B cell (primary cell): ENCODE data around the gene FUT3. TPM values are rescaled to one million over a fixed set of nuclear protein-coding genes. Genes with fewer than 3 reads are reported as not detected.

Experiments used
- ATAC-seq: fragments of 200-7000 bp; cut with Tn5 transposase; one replicate; pipeline ENCODE4 v1.10.0; 2021; ENCODE audit warnings: low read depth, mild to moderate bottlenecking, moderate number of reproducible peaks, moderate library complexity
- CTCF ChIA-PET: fragments of 350-600 bp; sonication (Branson Sonifier 250); formaldehyde crosslinking; loops from one replicate; lab custom pipeline; 2021; ENCODE audit warnings: antibody characterized with exemption, inconsistent platforms; lab: Charles Lee
- POLR2A ChIA-PET: fragments of 350-600 bp; sonication (Branson Sonifier 250); formaldehyde crosslinking; loops from one replicate; lab custom pipeline; 2021; ENCODE audit warnings: antibody characterized with exemption; lab: Charles Lee
- DNase-seq: peaks from one replicate; pipeline ENCODE4 v3.0.0; 2013
- H2AFZ ChIP-seq: 2 replicates; pipeline ENCODE4 v1.6.1; 2012; ENCODE audit warnings: mild to moderate bottlenecking, low read depth, low read length; ENCODE audit not compliant: insufficient read depth, poor library complexity, severe bottlenecking
- H3K27ac ChIP-seq, 2 donors: 1 replicate in 1 of 2; 2 replicates in 1 of 2; pipeline ENCODE4 v1.5.1; 2012 to 2013; ENCODE audit warnings: low read length in 2 of 2, mild to moderate bottlenecking in 2 of 2, moderate library complexity in 1 of 2
- H3K27me3 ChIP-seq, 4 experiments: fragments of 200-600 bp in 1 of 4; sonication (generic) in 1 of 4; replicated peaks in 1 of 4; 1 replicate in 2 of 4; 2 replicates in 2 of 4; pipeline versions ENCODE4 v1.6.1 to v1.7.0; 2013 to 2016; ENCODE audit warnings: low read length in 3 of 4, mild to moderate bottlenecking in 2 of 4, mixed read lengths in 1 of 4, moderate library complexity in 1 of 4; ENCODE audit not compliant: insufficient read depth in 4 of 4, control insufficient read depth in 3 of 4; ENCODE audit errors: control extremely low read depth in 1 of 4
- H3K36me3 ChIP-seq, 2 experiments: replicated peaks in 1 of 2; 1 replicate in 1 of 2; 2 replicates in 1 of 2; pipeline versions ENCODE4 v1.6.1 to v1.7.1; 2013; ENCODE audit warnings: low read length in 1 of 2; ENCODE audit not compliant: insufficient read depth in 2 of 2, control insufficient read depth in 1 of 2; ENCODE audit errors: control extremely low read depth in 1 of 2, extremely low read depth in 1 of 2
- H3K4me1 ChIP-seq, 2 donors: fragments of 200-600 bp in 1 of 2; sonication (generic) in 1 of 2; 1 replicate in 1 of 2; 2 replicates in 1 of 2; pipeline versions ENCODE4 v1.5.1 to v1.6.1; 2013 to 2017; ENCODE audit warnings: low read length in 2 of 2; ENCODE audit not compliant: control insufficient read depth in 2 of 2, insufficient read depth in 2 of 2
- H3K4me2 ChIP-seq: replicated peaks from 2 replicates; pipeline ENCODE3; 2012; ENCODE audit warnings: mild to moderate bottlenecking, low read depth, low read length; ENCODE audit not compliant: poor library complexity, severe bottlenecking
- H3K4me3 ChIP-seq, 5 experiments: fragments of 200-600 bp in 1 of 5; sonication (generic) in 1 of 5; 1 replicate in 3 of 5; 2 replicates in 2 of 5; pipeline versions ENCODE4 v1.5.1 to v1.7.0; 2011 to 2016; ENCODE audit warnings: low read length in 4 of 5, mild to moderate bottlenecking in 4 of 5, low read depth in 2 of 5, control low read depth in 1 of 5, moderate library complexity in 1 of 5; ENCODE audit not compliant: insufficient read depth in 1 of 5; ENCODE audit errors: control extremely low read depth in 1 of 5, extremely low read depth in 1 of 5
- H3K79me2 ChIP-seq: fragments of 200-600 bp; sonication (generic); one replicate; pipeline ENCODE4 v1.6.0; 2016; ENCODE audit warnings: low read length; ENCODE audit not compliant: control insufficient read depth, insufficient read depth
- H3K9ac ChIP-seq: fragments of 200-600 bp; sonication (generic); 2 replicates; pipeline ENCODE4 v1.6.1; 2017; ENCODE audit warnings: mild to moderate bottlenecking, low read length, moderate library complexity
- H3K9me3 ChIP-seq, 3 donors: one replicate each; pipeline versions ENCODE4 v1.6.1 to v1.7.1; 2013; ENCODE audit warnings: low read length in 2 of 3; ENCODE audit not compliant: control insufficient read depth in 2 of 3, insufficient read depth in 1 of 3; ENCODE audit errors: control extremely low read depth in 1 of 3
- H4K20me1 ChIP-seq: 2 replicates; pipeline ENCODE4 v1.6.0; 2012; ENCODE audit warnings: mild to moderate bottlenecking, low read length; ENCODE audit not compliant: insufficient read depth, control insufficient read depth, poor library complexity, severe bottlenecking
- H3K27ac Mint-ChIP-seq: one replicate; pipeline ENCODE4 v1.8.0; 2021; ENCODE audit warnings: mixed read lengths
- H3K27me3 Mint-ChIP-seq: one replicate; pipeline ENCODE4 v1.8.0; 2021; ENCODE audit warnings: mixed read lengths
- H3K4me1 Mint-ChIP-seq: one replicate; pipeline ENCODE4 v1.8.0; 2021; ENCODE audit warnings: mixed read lengths
- H3K4me3 Mint-ChIP-seq: one replicate; pipeline ENCODE4 v1.8.0; 2021; ENCODE audit warnings: mixed read lengths
- H3K9me3 Mint-ChIP-seq: one replicate; pipeline ENCODE4 v1.8.0; 2022; ENCODE audit warnings: mixed read lengths; ENCODE audit not compliant: insufficient read depth
- CTCF ChIP-seq: fragments of 200-600 bp; IDR thresholded peaks from one replicate; pipeline ENCODE4 v1.8.0; 2022; ENCODE audit warnings: antibody characterized with exemption, mild to moderate bottlenecking
- EZH2 ChIP-seq: IDR thresholded peaks from 2 replicates; pipeline ENCODE4 v1.6.1; 2012; ENCODE audit warnings: borderline replicate concordance, low read depth, mild to moderate bottlenecking, moderate library complexity, low read length; ENCODE audit not compliant: insufficient read depth, poor library complexity, severe bottlenecking
- WGBS: methylation state at CpG from one replicate; pipeline ENCODE4 v1.1.5; 2013; ENCODE audit warnings: missing lambda C conversion rate; ENCODE audit not compliant: insufficient coverage; 5-methylcytosine and 5-hydroxymethylcytosine counted together
- intact Hi-C: fragments of 100-400 bp; cut with micrococcal nuclease; formaldehyde crosslinking; loops from one replicate; pipeline ENCODE4 v1.10.0; 2022
- polyA plus RNA-seq: library from polyadenylated mRNA; depleted of rRNA; stranded (reverse); fragments of >200 nt; gene quantifications from 2 replicates; pipeline ENCODE4 v1.2.3, GENCODE V29; 2012
- total RNA-seq, 2 donors: library from RNA; stranded (reverse); fragments of 120-200 nt in 1 of 2; gene quantifications; 1 replicate in 1 of 2; 2 replicates in 1 of 2; pipeline versions ENCODE4 v1.2.3 to v1.2.4, GENCODE V29; 2013 to 2022

The FUT3 gene
- total and polyA plus RNA-seq, 2 donors (not counting 1 experiment from before 2014, with no cell fraction given): not detected

GRCh38 chr19:5808120-5808816 lies 43.0 kb downstream of the FUT3 start:
- Mint-ChIP-seq H3K9me3 (no peaks in the 10 kb centered on the region), H3K4me3 (no peak overlapping the region), H3K27ac (no peak overlapping the region), H3K27me3 (peaks cover 5% of the 10 kb centered on the region), H3K4me1 (peaks cover 14% of the 10 kb centered on the region)
- H3K27ac ChIP-seq: no peak overlapping the region
- TF ChIP-seq EZH2 (no peak), CTCF (no peak)
- no peak overlapping the region for H3K4me3 ChIP-seq
- intact Hi-C loops: loop anchor here (5.0 kb wide), 1 partner anchor 99 kb away; no protein-coding TSS in a partner anchor
- H3K27me3 ChIP-seq: peaks cover 0 to 22% (median 10%) of the 10 kb centered on the region in 4 experiments
- no peak for DNase-seq
- no peak overlapping the region for H3K9ac ChIP-seq
- H3K9me3 ChIP-seq: peaks cover 0 to 25% (median 0%) of the 10 kb centered on the region in 3 donors
- H3K4me2 ChIP-seq: no peak overlapping the region
- no peak overlapping the region for H2AFZ ChIP-seq
- ATAC-seq: no peak
- WGBS: 77% methylated on average over 19 of the region's 21 CpGs
- H3K79me2 ChIP-seq: no peaks in the 10 kb centered on the region
- POLR2A ChIA-PET: interaction anchor here (0.6 to 0.7 kb wide), 3 partner anchors 17 to 1068 kb away, joined by 3 to 5 read pairs (median 3); partner anchors contain the start of gene DUS3L
- H3K4me1 ChIP-seq: peaks cover 15 to 21% of the 10 kb centered on the region in 2 donors
- CTCF ChIA-PET: interaction anchor here (2.0 kb wide), 1 partner anchor 14 kb away, joined by 6 read pairs; no protein-coding TSS in a partner anchor
- no peaks in the 10 kb centered on the region for H4K20me1 ChIP-seq
- H3K36me3 ChIP-seq: no peaks in the 10 kb centered on the region

DNA sequence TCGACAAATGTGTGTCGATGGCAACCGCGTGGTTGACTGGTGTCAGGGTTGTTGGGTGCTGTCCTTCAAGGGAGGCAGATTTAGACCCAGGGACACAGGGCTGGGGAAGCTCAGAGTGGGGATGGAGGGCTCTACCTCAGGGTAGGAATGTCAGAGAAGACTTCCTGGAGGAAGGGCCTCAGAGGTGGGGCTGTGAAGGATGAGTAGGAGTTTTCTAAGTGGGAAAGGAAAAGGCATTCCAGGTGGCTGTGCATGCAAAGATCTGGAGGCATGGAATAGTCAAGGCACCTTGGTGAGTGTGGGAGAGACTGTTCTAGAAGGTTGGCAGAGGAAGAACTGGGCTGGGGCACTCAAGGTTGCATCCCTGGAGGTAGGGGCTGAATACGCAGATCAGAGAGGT lies 44.3 kb downstream of the FUT3 start:
- ATAC-seq (no peak), DNase-seq (no peak)
- peaks cover 0 to 36% (median 15%) of the 10 kb centered on the region in 4 experiments for H3K27me3 ChIP-seq
- POLR2A ChIA-PET: no interaction called here
- peaks cover 18 to 27% of the 10 kb centered on the region in 2 donors for H3K4me1 ChIP-seq
- H3K9me3 Mint-ChIP-seq: no peaks in the 10 kb centered on the region
- H3K4me3 ChIP-seq: no peak overlapping the region
- peak overlapping the region; percentile 1 for H3K4me3 Mint-ChIP-seq
- H3K79me2 ChIP-seq: no peaks in the 10 kb centered on the region
- TF ChIP-seq EZH2: no peak
- TF ChIP-seq CTCF: no peak
- no peak overlapping the region for H3K9ac ChIP-seq
- H3K27ac ChIP-seq: no peak overlapping the region
- no peak overlapping the region for H3K4me2 ChIP-seq
- H2AFZ ChIP-seq: no peak overlapping the region
- peaks cover 14% of the 10 kb centered on the region for H3K27me3 Mint-ChIP-seq
- H3K4me1 Mint-ChIP-seq: peaks cover 21% of the 10 kb centered on the region
- intact Hi-C loops: loop anchor here (5.0 kb wide), 1 partner anchor 100 kb away; no protein-coding TSS in a partner anchor
- no peak overlapping the region for H3K27ac Mint-ChIP-seq
- no peaks in the 10 kb centered on the region for H4K20me1 ChIP-seq
- H3K9me3 ChIP-seq: peaks cover 0 to 29% (median 0%) of the 10 kb centered on the region in 3 donors
- WGBS: 96% methylated on average over 5 of the region's 5 CpGs
- H3K36me3 ChIP-seq: no peaks in the 10 kb centered on the region
- CTCF ChIA-PET: interaction anchor here (1.0 to 1.1 kb wide), 2 partner anchors 215 to 216 kb away, joined by 3 to 4 read pairs; no protein-coding TSS in a partner anchor
